SK-MEL-5 (cell line): ENCODE measurements around the gene CCDC169. TPM values are rescaled to one million over a fixed set of nuclear protein-coding genes. Genes with fewer than 3 reads are reported as not detected.
A peak's percentile ranks its signal among the peaks of the same experiment; 100 is the strongest.
"Not testable (repeated sequence)": the region's sequence is repeated elsewhere in the genome, so short reads cannot be mapped to it uniquely, and the experiment has no call there.

Experiments used
- DNase-seq: peaks from one replicate; pipeline ENCODE4 v3.0.0-alpha.2; 2016; ENCODE audit warnings: low read depth, low spot score
- in situ Hi-C: cut with HindIII; loops from 2 replicates; pipeline ENCODE4 v1.10.0; 2016; ENCODE audit warnings: low sequenced_read_pairs, high pct_unique_total_duplicates, low pct_unique_long_range_greater_than_20kb
- total RNA-seq: library from RNA; depleted of rRNA; stranded (reverse); fragments of >200 nt; shearing (Covaris generic); gene quantifications from 2 replicates; pipeline ENCODE4 v1.2.3, GENCODE V29; 2014

The CCDC169 gene
- total RNA-seq, 1 experiment from 2014 or later = 1.9 TPM

- DNase-seq, in situ Hi-C loops: not testable (repeated sequence)
Measured at GRCh38 chr13:36324881-36325280, 27.3 kb upstream of the CCDC169 start.

GRCh38 chr13:36323951-36324566 is 26.4 kb upstream of the CCDC169 start:
- no peak for DNase-seq
- in situ Hi-C loops = no loop called here

DNA sequence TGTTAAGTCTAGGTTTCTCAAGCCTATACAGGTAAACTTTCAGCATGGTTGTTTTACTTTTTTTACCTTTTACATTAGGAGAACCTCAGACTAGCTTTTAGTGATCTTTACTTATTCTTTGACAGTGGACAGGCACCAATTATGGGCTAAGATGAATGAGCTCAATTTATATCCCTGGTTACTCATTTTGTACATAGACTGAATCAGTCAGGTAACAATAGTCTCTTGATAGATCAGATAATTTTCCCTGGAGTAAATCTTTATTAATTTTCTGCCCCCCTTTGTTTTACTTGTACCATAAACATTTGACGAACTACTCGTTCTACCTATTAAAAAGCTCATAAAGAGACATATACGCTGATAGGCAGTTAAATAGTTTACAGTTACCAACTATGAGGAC is 25.8 kb upstream of the CCDC169 start:
- in situ Hi-C loops = no loop called here
- no peak for DNase-seq

GRCh38 chr13:36319793-36320192 is 22.2 kb upstream of the CCDC169 start:
- in situ Hi-C loops, DNase-seq: not testable (repeated sequence)

DNA sequence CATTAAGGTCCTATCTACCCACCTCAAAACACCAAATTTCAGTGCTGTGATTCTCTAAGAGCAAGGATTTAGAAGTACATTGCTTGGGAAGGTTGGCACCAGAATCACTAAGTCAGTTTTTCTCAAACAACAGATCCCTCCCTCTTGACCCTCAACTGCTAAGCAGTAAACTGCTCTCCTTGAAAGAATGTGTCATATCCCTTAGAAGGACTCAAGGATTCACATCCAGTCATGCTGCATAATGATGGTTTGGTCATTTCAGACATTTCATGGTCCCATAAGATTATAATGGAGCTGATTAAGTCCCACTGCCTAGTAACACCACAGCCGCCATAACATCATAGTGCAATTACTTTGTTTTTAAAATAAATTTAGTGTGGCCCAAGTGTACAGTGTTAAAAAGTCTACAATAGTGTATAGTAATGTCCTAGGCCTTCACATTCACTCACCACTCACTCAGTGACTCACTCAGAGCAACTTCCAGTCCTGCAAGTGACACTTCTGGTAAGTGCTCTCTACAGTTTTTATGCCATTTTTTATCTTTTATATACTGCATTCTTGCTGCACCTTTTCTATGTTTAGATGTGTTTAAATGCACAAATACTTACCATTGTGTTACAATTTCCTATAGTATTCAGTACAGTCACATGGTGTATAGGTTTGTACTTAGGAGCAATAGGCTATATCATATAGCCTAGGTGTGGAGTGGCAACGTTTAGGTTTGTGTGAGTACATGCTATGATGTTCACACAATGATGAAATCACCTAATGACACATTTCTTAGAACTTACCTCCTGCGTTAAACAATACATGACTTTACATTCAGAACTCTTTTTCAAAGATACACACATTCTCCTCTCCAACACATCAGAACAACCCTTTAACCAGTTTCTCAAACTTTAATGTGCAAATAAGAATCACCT is 15.7 kb upstream of the CCDC169 start:
- in situ Hi-C loops = no loop called here
- DNase-seq = no peak

- DNase-seq = no peak
- in situ Hi-C loops = no loop called here
Measured at GRCh38 chr13:36310417-36311108, 12.9 kb upstream of the CCDC169 start.

DNA sequence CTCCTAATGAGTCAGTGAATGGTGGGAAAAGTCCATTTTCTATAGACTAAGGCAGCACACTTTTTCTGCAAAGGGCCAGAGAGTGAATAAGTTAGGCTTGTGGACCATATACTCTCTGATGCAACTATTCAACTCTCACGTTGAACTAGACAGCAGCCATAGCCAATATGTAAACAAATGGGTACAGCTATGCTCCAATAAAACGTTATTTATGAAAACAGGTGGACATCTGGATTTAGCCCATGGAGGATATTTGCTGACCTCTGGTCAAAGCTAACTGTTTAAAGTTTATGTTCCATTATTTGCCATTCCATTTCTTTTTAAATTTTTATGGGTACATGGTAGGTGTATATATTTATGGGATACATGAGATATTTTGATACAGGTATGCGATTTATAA is 4.7 kb upstream of the CCDC169 start:
- DNase-seq = no peak
- in situ Hi-C loops = no loop called here

DNA sequence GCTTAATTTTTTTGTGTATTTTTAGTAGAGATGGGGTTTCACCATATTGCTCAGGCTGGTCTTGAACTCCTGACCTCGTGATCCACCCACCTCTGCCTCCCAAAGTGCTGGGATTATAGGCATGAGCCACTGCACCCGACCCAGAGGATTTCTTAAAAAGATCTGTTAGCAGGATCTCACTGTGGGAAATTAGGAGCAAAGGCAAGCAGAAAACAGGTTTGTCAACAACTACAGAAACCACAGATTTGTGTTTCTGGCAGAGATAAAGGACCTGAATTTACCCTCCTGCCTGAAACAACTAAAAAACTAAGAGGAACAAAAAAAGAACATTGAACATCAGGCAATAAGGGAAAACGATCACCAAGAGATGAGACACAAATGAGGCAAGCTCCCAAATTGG is 1.9 kb upstream of the CCDC169 start:
- DNase-seq, in situ Hi-C loops: not testable (repeated sequence)

DNA sequence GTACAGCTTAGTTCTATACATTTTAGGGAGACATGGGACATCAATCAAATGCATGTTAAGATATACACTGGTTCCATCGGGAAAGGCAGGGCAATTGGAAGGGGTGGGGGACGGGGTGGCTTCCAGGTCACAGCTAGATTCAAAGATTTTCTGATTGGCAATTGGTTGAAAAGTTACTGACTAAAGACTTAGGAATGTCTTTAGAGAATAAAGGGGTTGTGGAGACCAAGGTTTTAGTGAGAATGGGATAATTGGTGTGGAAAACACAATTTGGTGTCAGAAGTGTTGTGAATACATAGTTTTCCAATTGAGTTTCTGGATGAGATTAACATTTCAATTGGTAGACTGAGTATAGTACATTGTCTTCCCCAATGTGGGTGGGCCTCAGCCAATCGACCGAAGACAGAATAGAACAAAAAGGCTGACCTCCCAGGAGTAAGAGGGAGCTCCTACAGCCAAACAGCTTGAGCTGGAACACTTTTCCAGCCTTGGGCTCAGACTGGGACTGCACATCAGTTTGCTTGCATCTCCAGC is 988 bp upstream of the CCDC169 start:
- no peak for DNase-seq
- in situ Hi-C loops = no loop called here

GRCh38 chr13:36294096-36294495 is 3.5 kb downstream of the CCDC169 start:
- in situ Hi-C loops = no loop called here
- DNase-seq = no peak

DNA sequence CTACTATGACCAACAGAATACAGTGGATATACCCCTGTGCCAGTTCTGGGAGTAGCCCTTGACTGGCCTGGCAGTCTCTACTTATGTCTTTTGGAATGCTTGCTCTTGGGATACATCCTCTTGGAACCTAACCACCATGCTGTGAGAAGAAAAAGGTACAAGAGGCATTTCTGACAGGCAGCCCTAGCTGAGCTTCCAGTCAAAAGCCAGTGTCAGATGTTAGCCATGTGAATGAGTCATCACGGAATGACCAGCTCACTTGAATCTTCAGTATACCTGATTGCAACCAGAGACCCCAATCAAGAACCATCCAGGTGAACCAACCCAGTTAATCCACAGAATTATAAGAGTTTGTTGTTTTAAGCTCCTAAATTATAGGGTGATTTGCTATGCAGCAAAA is 4.1 kb downstream of the CCDC169 start:
- in situ Hi-C loops = no loop called here
- no peak for DNase-seq

GRCh38 chr13:36288794-36289391 is 8.7 kb downstream of the CCDC169 start:
- no peak for DNase-seq
- in situ Hi-C loops = no loop called here

- in situ Hi-C loops = no loop called here
- DNase-seq = no peak
Measured at GRCh38 chr13:36286006-36286405, 11.6 kb downstream of the CCDC169 start.

DNA sequence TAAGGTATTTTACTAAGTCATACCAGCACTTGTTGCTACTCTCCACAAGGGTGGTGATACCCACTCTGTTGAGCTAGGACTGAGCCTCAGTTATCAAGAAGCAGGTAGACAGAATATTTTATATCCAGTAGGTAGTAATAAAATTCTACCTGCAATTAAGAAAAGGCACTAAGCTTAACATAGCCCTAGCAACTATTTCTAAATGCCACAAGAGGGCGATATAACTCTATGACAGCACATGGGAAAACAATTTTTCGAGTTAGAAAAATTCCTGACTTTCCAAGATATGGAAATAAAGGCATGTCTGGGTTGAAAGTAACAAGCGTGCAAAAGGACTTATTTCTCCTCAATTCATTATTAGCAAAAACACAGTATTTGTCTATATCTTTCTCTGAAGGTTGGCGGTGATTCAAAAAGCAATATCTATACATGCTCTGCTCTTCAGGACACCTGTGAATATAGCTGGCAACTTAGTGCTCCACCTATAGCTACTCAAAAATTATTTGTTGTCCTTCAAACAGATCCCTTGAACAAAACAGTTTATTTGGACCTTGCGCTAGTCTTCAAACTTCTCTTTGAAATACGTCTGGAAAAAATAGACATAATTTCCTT is 14.7 kb downstream of the CCDC169 start:
- in situ Hi-C loops = no loop called here
- DNase-seq = peak; percentile 59

- in situ Hi-C loops = no loop called here
- peak; percentile 79 for DNase-seq
Measured at GRCh38 chr13:36275190-36276002, 22.2 kb downstream of the CCDC169 start.

GRCh38 chr13:36273431-36273830 is 24.2 kb downstream of the CCDC169 start:
- in situ Hi-C loops = no loop called here
- no peak for DNase-seq

- in situ Hi-C loops = no loop called here
- DNase-seq = no peak
Measured at GRCh38 chr13:36261976-36262375, 35.6 kb downstream of the CCDC169 start.
